Cardiac muscle cell (in vitro differentiated cells and primary cell): ENCODE measurements around the gene ARHGEF12. TPM values are rescaled to one million over a fixed set of nuclear protein-coding genes. Genes with fewer than 3 reads are reported as not detected.
A peak's percentile ranks its signal among the peaks of the same experiment; 100 is the strongest.

Source experiments
- DNase-seq, 2 donors: peaks; one replicate each; pipeline versions ENCODE4 v3.0.0 to v3.0.0-alpha.2; 2010 to 2017; ENCODE audit warnings: low read depth in 1 of 2, low spot score in 1 of 2
- H3K27ac ChIP-seq: fragments of 200-600 bp; sonication (generic); 2 replicates; pipeline ENCODE4 v1.5.1; 2016
- H3K27me3 ChIP-seq: fragments of 200-600 bp; sonication (generic); 2 replicates; pipeline ENCODE4 v1.6.0; 2016; ENCODE audit warnings: control low read depth
- H3K36me3 ChIP-seq: fragments of 200-600 bp; sonication (generic); 2 replicates; pipeline ENCODE4 v1.5.1; 2016; ENCODE audit warnings: control low read depth
- H3K4me1 ChIP-seq: fragments of 200-600 bp; sonication (generic); 2 replicates; pipeline ENCODE4 v1.8.1; 2017; ENCODE audit warnings: low read depth, mild to moderate bottlenecking, mixed run types
- H3K4me3 ChIP-seq: fragments of 200-600 bp; sonication (generic); 2 replicates; pipeline ENCODE4 v1.5.1; 2016; ENCODE audit warnings: mild to moderate bottlenecking
- H3K9me3 ChIP-seq: fragments of 200-600 bp; sonication (generic); 2 replicates; pipeline ENCODE4 v1.5.1; 2017; ENCODE audit warnings: low read depth, mild to moderate bottlenecking, control low read depth
- polyA plus RNA-seq: library from polyadenylated mRNA; unstranded; fragments of >200 nt; fragmentation: Nextera tagmentation; extraction: Ambion mirVana; gene quantifications from 2 replicates; pipeline ENCODE4 v1.2.1, GENCODE V29; 2016
- total RNA-seq: library from RNA; depleted of rRNA; stranded (reverse); fragments of >200 nt; gene quantifications from 2 replicates; pipeline ENCODE4 v1.2.3, GENCODE V29; 2016
- TF ChIP-seq, protein P1 (sequence below): IDR thresholded peaks from 2 replicates; pipeline ENCODE4 v1.5.1; 2012; ENCODE audit warnings: low read depth, mild to moderate bottlenecking, low read length

The ARHGEF12 gene
- total and polyA plus RNA-seq, 2 experiments from 2014 or later: 21.7 to 43.4 TPM

DNA sequence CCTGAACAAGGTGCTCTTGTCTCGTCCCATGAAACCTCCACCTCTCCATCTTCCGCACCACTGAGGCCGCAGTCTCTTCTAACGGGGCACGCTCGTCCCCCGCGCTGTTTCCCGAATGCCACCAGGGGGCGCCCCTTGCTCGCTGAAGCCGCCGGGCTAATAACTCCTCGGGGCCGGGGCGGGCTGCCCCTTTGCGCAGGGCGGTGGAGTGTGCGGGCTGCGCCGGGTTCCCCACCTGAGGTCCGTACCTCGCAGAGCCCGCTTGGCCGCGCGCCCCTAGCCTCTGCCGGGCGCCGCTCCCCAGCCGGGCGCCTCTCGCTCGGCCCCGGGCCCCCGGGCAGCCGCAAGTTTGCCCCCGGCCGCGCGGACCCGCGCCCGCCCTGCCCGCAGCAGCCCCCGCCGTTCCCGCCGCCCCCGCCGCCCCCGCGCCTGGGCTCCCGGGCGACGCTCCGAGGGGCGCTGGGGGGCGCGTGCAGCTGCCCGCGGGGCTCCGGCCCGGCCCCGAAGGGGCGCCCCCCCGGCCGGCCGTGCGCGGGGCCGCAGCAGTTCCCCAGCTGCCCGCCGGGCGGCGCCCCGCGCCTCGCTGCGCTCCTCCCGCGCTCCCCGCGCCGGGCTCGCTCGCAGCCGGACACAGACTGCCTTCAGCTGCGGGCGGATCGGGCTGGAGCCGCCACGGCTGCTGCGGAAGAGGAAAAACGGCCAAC is 175.1 kb downstream of the ARHGEF12 start, which contains the start of gene GRIK4:
GRIK4 (plus strand) TSS at position 633 of the 704 bp plus-strand sequence. CDS start 148,571 bp downstream, outside the sequence.
- H3K27me3 ChIP-seq: peaks cover 81% of the 10 kb centered on the region
- peak within 1 kb of the TSS; percentile 54 for H3K4me3 ChIP-seq
- no peaks in the 10 kb centered on the region for H3K36me3 ChIP-seq
- DNase-seq: peak; percentile 82 to 93
- H3K27ac ChIP-seq: no peak within 1 kb of the TSS
- H3K9me3 ChIP-seq: no peaks in the 10 kb centered on the region
- TF ChIP-seq, protein P1, sequence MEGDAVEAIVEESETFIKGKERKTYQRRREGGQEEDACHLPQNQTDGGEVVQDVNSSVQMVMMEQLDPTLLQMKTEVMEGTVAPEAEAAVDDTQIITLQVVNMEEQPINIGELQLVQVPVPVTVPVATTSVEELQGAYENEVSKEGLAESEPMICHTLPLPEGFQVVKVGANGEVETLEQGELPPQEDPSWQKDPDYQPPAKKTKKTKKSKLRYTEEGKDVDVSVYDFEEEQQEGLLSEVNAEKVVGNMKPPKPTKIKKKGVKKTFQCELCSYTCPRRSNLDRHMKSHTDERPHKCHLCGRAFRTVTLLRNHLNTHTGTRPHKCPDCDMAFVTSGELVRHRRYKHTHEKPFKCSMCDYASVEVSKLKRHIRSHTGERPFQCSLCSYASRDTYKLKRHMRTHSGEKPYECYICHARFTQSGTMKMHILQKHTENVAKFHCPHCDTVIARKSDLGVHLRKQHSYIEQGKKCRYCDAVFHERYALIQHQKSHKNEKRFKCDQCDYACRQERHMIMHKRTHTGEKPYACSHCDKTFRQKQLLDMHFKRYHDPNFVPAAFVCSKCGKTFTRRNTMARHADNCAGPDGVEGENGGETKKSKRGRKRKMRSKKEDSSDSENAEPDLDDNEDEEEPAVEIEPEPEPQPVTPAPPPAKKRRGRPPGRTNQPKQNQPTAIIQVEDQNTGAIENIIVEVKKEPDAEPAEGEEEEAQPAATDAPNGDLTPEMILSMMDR: peak; percentile 94
- H3K4me1 ChIP-seq: peaks cover 2% of the 10 kb centered on the region

DNA sequence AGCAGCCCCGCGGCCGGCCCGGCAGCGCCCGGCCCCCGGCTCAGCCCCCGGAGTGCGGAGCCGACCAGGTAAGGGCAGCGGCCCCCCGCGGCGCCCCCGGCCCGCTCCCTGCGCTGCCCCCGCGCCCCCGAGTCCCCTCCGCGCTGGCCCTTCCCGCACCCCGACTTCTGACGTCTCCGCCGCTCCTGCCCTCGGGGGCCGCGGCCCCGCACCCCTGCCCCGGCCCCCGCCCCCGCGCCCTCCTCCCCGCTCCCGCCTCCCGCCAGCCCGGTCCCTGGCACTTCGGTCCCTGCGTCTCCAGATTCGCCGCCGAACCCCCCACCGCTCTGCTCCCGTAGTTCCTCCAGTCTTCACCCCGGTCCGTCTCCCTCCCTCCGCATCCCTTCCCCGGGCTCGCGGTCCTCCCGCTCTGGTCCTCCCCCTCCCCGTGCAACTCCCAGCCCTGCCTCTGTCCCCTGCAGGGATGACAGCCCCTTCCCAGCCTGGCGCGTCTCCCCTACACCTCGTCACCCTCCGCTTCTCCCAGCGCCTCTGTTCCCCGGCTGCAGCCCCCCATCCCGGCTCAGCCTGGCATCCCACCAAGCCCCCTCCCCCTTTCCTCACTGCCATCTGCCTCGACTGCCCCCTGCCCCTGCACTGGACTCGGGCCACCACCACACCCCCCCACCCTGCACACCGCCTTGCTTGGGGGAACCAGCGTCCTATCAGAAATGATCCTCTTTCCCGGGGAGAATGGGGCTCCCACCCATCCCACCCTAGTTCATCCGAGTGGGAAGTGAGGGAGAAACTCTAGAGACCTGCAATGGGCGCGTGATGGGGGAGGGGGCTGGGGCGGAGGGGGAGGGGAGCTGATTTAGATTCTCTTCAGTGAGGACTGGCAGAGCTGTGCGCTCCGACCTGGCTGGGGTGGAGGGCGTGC is 175.9 kb downstream of the ARHGEF12 start:
- H3K27me3 ChIP-seq: peaks cover 73% of the 10 kb centered on the region

DNA sequence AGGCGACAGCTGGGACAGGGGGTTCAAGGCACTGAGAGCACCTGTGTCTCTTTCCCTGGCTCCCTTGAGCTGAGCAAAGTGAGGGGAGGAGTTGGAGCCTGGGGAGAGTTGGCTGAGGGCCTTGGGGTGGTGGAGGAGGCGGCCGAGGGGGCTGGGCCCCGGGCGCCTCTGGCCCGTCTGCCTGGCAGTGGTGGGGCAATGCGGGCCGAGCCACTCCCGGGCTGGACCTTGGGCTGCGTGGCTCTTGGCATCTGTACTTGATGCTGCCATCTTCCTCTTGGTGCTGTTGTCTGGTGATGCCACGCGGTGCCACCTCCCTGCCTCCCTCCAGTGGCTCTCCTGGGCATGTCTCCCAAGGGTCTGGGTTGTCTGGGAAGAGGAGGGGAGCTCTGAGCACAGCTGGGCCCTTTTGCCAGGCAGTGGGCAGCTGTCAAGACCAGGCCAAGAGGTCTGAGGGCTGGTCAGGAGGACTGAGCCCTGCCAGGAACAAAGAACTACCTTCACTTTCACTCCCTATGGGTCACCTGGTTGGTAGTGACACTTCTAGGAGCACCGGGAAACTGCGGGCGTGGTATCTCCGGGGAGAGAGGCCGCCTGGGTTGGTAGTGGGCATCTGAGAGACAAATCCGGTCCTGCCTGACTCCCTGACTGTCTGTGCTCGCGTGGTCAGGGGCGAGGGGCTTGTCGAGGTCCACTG is 176.7 kb downstream of the ARHGEF12 start:
- DNase-seq: no peak
- peaks cover 69% of the 10 kb centered on the region for H3K27me3 ChIP-seq
- no peak overlapping the region for H3K4me3 ChIP-seq
- TF ChIP-seq, protein P1: peak; percentile 6
- peaks cover 17% of the 10 kb centered on the region for H3K4me1 ChIP-seq
- H3K36me3 ChIP-seq: no peaks in the 10 kb centered on the region
- no peaks in the 10 kb centered on the region for H3K9me3 ChIP-seq
- H3K27ac ChIP-seq: no peak overlapping the region

More for the DNA sequence above, 175.9 kb downstream of the ARHGEF12 start:
- Histone ChIP-seq H3K4me3 (peak overlapping the region; percentile 34), H3K4me1 (peaks cover 11% of the 10 kb centered on the region), H3K9me3 (no peaks in the 10 kb centered on the region), H3K36me3 (no peaks in the 10 kb centered on the region), H3K27ac (no peak overlapping the region)
- no peak for DNase-seq
- TF ChIP-seq, protein P1: no peak

DNA sequence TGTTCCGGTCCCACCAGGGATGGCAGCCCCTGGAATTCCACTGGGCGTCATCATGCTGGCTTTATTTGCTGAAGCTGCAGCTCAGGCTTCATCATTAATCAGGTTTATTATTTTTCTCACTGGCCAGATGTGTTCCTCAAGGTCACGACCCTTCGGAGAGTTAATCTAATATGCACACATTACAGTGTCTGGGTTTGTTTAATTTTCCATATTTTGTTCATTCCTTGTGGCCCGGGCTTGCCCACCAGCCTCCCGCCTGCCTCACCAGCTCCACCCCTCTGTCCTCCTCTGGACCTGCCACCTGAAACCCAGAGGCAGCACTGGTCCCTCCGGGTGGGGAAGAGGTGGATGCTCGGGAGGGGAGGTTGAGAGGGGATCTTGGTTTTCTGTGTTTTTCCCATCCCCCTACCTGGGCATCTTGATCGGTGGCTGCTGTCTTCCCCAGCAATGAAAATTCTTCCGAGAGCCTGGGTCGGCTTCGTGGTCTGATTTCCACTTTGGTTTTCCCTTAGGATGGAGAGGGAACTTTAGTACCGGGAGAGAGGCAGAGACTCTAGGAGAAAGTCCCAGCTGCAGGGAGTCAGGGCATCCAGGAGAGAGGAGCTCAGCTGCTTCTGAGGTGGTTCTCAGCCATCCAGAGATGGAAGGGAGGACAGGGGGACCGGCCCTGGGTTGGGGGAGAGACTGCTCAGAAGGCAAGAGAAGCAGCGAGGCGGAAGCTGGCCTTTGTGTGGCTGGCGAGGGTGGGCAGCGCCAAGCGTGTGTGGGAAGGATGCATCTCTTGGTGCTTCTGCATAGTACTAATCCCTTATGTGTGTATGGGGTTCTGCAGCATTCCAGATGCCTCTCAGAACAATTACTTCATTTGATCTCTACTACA is 177.5 kb downstream of the ARHGEF12 start:
- TF ChIP-seq, protein P1: no peak
- Histone ChIP-seq H3K9me3 (no peaks in the 10 kb centered on the region), H3K4me1 (peaks cover 17% of the 10 kb centered on the region), H3K4me3 (no peak overlapping the region), H3K27me3 (peaks cover 71% of the 10 kb centered on the region), H3K36me3 (no peaks in the 10 kb centered on the region), H3K27ac (no peak overlapping the region)
- DNase-seq: no peak
